NAMALWA (cell line): Measurements from ENCODE around the gene USP53.
"Not testable (repeated sequence)": the region's sequence is repeated elsewhere in the genome, so short reads cannot be mapped to it uniquely, and the experiment has no call there.

ENCODE experiments used
- DNase-seq: peaks from one replicate; pipeline ENCODE4 v3.0.0-alpha.2; 2015; ENCODE audit warnings: low spot score

The USP53 gene

GRCh38 chr4:119315036-119315435 is 102.5 kb downstream of the USP53 start:
- DNase-seq = no peak

- DNase-seq = no peak
Observed at GRCh38 chr4:119317990-119318389, 105.5 kb downstream of the USP53 start.

GRCh38 chr4:119321921-119322687 is 109.6 kb downstream of the USP53 start, which contains the start of gene FABP2:
TSS of gene FABP2 (minus strand) at chr4:119322138. CDS start at chr4:119322102, 36 bp downstream.
- DNase-seq = no peak

DNA sequence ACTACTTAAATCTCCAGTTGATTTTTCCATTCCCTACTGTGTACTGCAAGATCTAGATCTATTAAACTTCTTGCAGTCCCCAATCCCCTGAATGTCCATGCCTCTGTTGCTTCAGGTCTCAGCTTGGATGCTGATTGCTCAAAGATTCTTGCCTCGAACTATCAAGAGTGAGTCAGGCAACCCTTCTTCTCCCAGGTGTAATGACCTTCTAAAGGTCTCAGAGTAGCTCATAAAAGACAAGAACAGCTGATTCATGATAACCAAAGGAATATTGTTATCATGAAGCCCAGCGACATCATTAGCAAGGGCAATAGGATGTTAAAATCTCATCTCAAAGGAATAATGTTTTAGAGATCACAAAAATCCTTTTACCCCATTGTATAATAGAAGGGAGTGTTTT is 116.2 kb downstream of the USP53 start:
- DNase-seq = no peak

DNA sequence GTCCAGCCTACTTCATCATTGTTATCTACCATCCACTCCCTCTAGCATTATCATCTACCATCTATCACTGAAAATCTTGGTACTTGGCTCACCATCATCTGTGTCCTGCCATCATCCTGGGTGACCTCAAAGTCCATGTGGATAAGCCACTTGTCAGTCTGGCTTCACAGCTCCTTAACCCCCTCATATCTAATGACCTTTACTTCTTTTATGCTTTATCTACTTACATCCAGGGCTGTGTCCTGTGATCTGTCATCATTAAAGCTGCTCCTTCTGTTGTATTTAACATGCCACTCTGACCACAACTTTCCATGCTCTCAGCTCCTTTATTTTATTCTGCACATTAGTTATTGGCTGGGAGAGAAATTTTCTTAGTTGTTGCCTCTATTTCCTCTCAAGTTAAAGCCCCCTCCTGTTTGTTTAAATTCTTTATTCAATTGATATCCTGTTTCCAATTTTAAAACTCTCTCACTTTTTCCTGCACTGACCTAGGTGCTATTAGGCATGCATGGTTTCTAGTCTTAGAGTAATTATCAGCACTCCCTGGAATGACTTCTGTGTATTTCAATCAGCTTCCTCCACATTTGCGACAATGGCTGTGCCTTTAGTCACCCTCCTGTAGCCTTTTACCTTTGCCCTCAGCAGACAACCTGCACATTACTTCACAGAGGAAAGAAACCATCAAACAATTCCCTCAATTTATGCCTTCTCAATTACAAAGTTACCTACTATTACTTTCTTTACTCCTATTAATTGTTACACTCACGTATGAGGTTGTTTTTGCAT is 117.5 kb downstream of the USP53 start:
- no peak for DNase-seq

DNA sequence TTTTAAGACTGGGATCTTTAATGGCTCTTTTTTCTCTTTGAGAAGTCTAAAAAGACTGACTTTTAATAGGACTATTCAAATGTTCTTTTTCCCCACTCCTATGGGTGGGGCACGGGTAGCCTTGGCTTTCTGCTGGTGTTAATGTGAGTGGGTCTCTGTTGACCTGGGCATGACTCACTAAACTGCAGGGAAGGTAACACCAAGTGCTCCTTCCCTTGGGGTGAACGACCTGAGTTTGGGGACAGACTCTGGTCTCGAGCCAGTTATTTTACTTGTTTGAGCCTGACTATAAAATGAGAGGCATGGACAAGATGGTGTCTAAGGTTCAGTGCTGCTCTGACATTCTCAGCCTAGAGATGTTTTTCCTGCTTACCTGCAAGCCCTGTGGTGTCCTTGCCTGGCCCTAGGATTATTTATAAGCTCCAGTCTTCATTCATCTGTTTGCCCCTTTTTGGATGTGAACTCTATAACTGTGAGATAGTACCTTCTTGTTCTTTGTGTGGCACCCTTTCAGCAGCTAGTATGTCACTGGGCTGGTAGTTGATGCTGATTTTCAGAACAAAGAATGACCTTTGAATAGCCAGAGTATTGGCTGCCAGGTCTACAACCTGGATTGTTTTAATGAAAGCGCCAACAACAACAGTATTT is 123.9 kb downstream of the USP53 start:
- DNase-seq = not testable (repeated sequence)

GRCh38 chr4:119337010-119337409 is 124.5 kb downstream of the USP53 start:
- no peak for DNase-seq

GRCh38 chr4:119339895-119340294 is 127.4 kb downstream of the USP53 start:
- not testable (repeated sequence) for DNase-seq

DNA sequence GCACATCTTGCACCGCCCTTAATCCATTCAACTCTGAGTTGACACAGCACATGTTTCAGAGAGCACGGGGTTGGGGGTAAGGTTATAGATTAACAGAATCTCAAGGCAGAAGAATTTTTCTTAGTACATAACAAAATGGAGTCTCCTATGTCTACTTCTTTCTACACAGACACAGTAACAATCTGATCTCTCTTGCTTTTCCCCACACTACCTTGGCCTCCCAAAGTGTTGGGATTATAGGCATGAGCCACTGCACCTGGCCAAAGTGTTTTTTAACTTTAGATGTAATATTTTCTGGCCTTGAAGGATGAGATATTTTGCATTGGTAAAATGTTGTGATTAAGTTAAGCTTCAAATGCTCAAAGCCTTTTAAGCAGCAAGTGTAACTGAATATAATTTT is 130.8 kb downstream of the USP53 start:
- DNase-seq = not testable (repeated sequence)
